ENCODE data around the gene ADPRH. TPM values are rescaled to one million over a fixed set of nuclear protein-coding genes. Genes with fewer than 3 reads are reported as not detected.

Gene ADPRH
- total RNA-seq, 1 experiment from 2014 or later: 0.06 TPM

- peak overlapping the region; percentile 45 for H3K4me3 ChIP-seq
- no peaks in the 10 kb centered on the region for H3K36me3 ChIP-seq
- H3K9me3 ChIP-seq (replicated peaks): no peaks in the 10 kb centered on the region
- DNase-seq: peak in 1 of 2 experiments; percentile 49
- peaks cover 20% of the 10 kb centered on the region for H3K4me1 ChIP-seq
- H3K27ac ChIP-seq: peak overlapping the region; percentile 82
- no peaks in the 10 kb centered on the region for H3K27me3 ChIP-seq
Observed at GRCh38 chr3:119637679-119638477, 58.6 kb downstream of the ADPRH start.

Other genes with a start within 250 kb of the ADPRH start
- 35.7 and 38.7 TPM in 2 replicates for gene TMEM39A, start 115.9 kb upstream of the ADPRH start, total RNA-seq (2014; rRNA removed; shearing (Covaris generic))
- gene POGLUT1, start 110.5 kb upstream of the ADPRH start, total RNA-seq (2014; rRNA removed; shearing (Covaris generic)): 16.4 and 18.6 TPM in 2 replicates
- gene TIMMDC1, start 80.9 kb upstream of the ADPRH start, total RNA-seq (2014; rRNA removed; shearing (Covaris generic)): 67.9 and 74.0 TPM in 2 replicates
- 0.12 TPM in 1 of 2 replicates, not detected in the other for gene CD80, start 19.9 kb upstream of the ADPRH start, total RNA-seq (2014; rRNA removed; shearing (Covaris generic))
- 1.2 and 1.4 TPM in 2 replicates for gene PLA1A, start 18.4 kb downstream of the ADPRH start, total RNA-seq (2014; rRNA removed; shearing (Covaris generic))
- 0.10 TPM in 1 of 2 replicates, not detected in the other for gene POPDC2, start 81.1 kb downstream of the ADPRH start, total RNA-seq (2014; rRNA removed; shearing (Covaris generic))
- gene COX17, start 97.9 kb downstream of the ADPRH start, total RNA-seq (2014; rRNA removed; shearing (Covaris generic)): 48.9 and 62.9 TPM in 2 replicates
- 0.08 and 0.10 TPM in 2 replicates for gene CFAP91, start 123.5 kb downstream of the ADPRH start, total RNA-seq (2014; rRNA removed; shearing (Covaris generic))
- not detected in 2 replicates for gene NR1I2, start 202.6 kb downstream of the ADPRH start, total RNA-seq (2014; rRNA removed; shearing (Covaris generic))